Trophoblast cell (in vitro differentiated cells and primary cell): ENCODE data around the gene BPIFA2.
"Not testable (repeated sequence)": the region's sequence is repeated elsewhere in the genome, so short reads cannot be mapped to it uniquely, and the experiment has no call there.

Experiments used
- DNase-seq, 2 donors: peaks; one replicate each; pipeline ENCODE4 v3.0.0-alpha.2; 2016
- H2AFZ ChIP-seq: 2 replicates; pipeline ENCODE4 v1.6.1; 2013; ENCODE audit warnings: low read length, moderate library complexity, mild to moderate bottlenecking; ENCODE audit not compliant: insufficient read depth, poor library complexity
- H2AK5ac ChIP-seq: 2 replicates; pipeline ENCODE4 v1.6.1; 2013; ENCODE audit warnings: mild to moderate bottlenecking, low read length
- H2BK120ac ChIP-seq: 2 replicates; pipeline ENCODE4 v1.6.1; 2013; ENCODE audit warnings: low read length, mild to moderate bottlenecking, moderate library complexity; ENCODE audit not compliant: insufficient read depth, poor library complexity
- H2BK12ac ChIP-seq: 2 replicates; pipeline ENCODE4 v1.6.1; 2013; ENCODE audit warnings: mild to moderate bottlenecking, low read length, moderate library complexity
- H2BK5ac ChIP-seq: 2 replicates; pipeline ENCODE4 v1.6.1; 2013; ENCODE audit warnings: low read length, low read depth, moderate library complexity, mild to moderate bottlenecking; ENCODE audit not compliant: poor library complexity
- H3K14ac ChIP-seq: 2 replicates; pipeline ENCODE4 v1.6.1; 2013; ENCODE audit warnings: mild to moderate bottlenecking, low read length
- H3K18ac ChIP-seq: 2 replicates; pipeline ENCODE4 v1.6.1; 2013; ENCODE audit warnings: mild to moderate bottlenecking, low read length
- H3K23ac ChIP-seq: 2 replicates; pipeline ENCODE4 v1.6.1; 2013; ENCODE audit warnings: low read length
- H3K27ac ChIP-seq: 2 replicates; pipeline ENCODE4 v1.5.1; 2013; ENCODE audit warnings: low read depth, mild to moderate bottlenecking, inconsistent platforms, low read length, moderate library complexity
- H3K27me3 ChIP-seq: 2 replicates; pipeline ENCODE4 v1.6.1; 2013; ENCODE audit warnings: inconsistent platforms, mild to moderate bottlenecking, low read length, moderate library complexity; ENCODE audit not compliant: insufficient read depth
- H3K36me3 ChIP-seq, 2 experiments: 1 replicate in 1 of 2; 2 replicates in 1 of 2; pipeline ENCODE4 v1.6.1; 2013; ENCODE audit warnings: low read length in 2 of 2, mild to moderate bottlenecking in 2 of 2, moderate library complexity in 1 of 2; ENCODE audit not compliant: insufficient read depth in 2 of 2, control insufficient read depth in 1 of 2
- H3K4ac ChIP-seq: 2 replicates; pipeline ENCODE4 v1.6.1; 2013; ENCODE audit warnings: low read depth, mild to moderate bottlenecking, low read length, moderate library complexity
- H3K4me1 ChIP-seq, 2 experiments: 1 replicate in 1 of 2; 2 replicates in 1 of 2; pipeline ENCODE4 v1.6.1; 2013; ENCODE audit warnings: low read length in 2 of 2, mild to moderate bottlenecking in 2 of 2, moderate library complexity in 1 of 2; ENCODE audit not compliant: insufficient read depth in 2 of 2, control insufficient read depth in 1 of 2
- H3K4me2 ChIP-seq: 2 replicates; pipeline ENCODE4 v1.6.1; 2013; ENCODE audit warnings: inconsistent platforms, mild to moderate bottlenecking, low read length, moderate library complexity
- H3K4me3 ChIP-seq: 2 replicates; pipeline ENCODE4 v1.5.1; 2013; ENCODE audit warnings: mild to moderate bottlenecking, low read depth, low read length, inconsistent platforms
- H3K79me1 ChIP-seq: one replicate; pipeline ENCODE4 v1.6.1; 2013; ENCODE audit warnings: low read length
- H3K79me2 ChIP-seq: 2 replicates; pipeline ENCODE4 v1.6.1; 2013; ENCODE audit warnings: low read length, mild to moderate bottlenecking; ENCODE audit not compliant: control insufficient read depth, insufficient read depth, poor library complexity
- H3K9ac ChIP-seq: 2 replicates; pipeline ENCODE4 v1.6.1; 2013; ENCODE audit warnings: mild to moderate bottlenecking, low read length
- H3K9me3 ChIP-seq: 2 replicates; pipeline ENCODE4 v1.6.1; 2013; ENCODE audit warnings: low read depth, mild to moderate bottlenecking, control low read depth, inconsistent platforms, low read length; ENCODE audit not compliant: insufficient read depth
- H4K12ac ChIP-seq: 2 replicates; pipeline ENCODE4 v1.6.1; 2013; ENCODE audit warnings: low read depth, mild to moderate bottlenecking, low read length, moderate library complexity
- H4K8ac ChIP-seq: 2 replicates; pipeline ENCODE4 v1.6.1; 2013; ENCODE audit warnings: low read depth, mild to moderate bottlenecking, low read length, moderate library complexity
- H4K91ac ChIP-seq: one replicate; pipeline ENCODE4 v1.6.1; 2013; ENCODE audit warnings: low read depth, mild to moderate bottlenecking, low read length, moderate library complexity
- WGBS: extraction: QIAGEN DNeasy Blood & Tissue Kit; methylation state at CpG from one replicate; pipeline ENCODE4 v1.1.7; 2013; ENCODE audit warnings: missing lambda C conversion rate; ENCODE audit not compliant: insufficient read length, insufficient coverage; ENCODE audit errors: extremely low coverage; 5-methylcytosine and 5-hydroxymethylcytosine counted together

Gene BPIFA2

DNA sequence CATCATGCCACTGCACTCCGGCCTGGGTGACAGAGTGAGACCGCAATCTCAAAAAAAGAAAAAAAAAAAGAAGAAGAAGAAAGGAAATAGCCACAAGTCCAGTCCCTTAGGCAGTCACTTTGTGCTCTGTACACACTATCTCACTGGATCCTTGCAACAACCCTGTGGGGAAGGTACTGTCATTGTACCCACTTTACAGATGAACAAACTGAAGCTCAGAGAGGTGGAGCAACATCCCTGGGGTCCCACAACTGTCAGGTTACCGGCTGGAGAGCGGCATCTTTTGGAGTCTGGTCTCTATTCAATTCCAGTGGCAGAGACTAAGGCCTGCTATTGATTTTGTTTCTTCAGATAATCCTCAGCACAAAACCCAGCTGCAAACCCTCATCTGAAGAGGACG lies 12.2 kb downstream of the BPIFA2 start:
- H3K36me3 ChIP-seq, result no peaks in the 10 kb centered on the region
- no peaks in the 10 kb centered on the region for H3K79me1 ChIP-seq
- no peak overlapping the region for H3K9ac ChIP-seq
- H2BK5ac ChIP-seq, result no peak overlapping the region
- H3K79me2 ChIP-seq, result no peaks in the 10 kb centered on the region
- H3K23ac ChIP-seq, result no peak overlapping the region
- no peak overlapping the region for H2AK5ac ChIP-seq
- H3K4me3 ChIP-seq, result no peak overlapping the region
- H3K27me3 ChIP-seq, result no peaks in the 10 kb centered on the region
- no peak for DNase-seq
- H4K8ac ChIP-seq, result no peak overlapping the region
- H2BK120ac ChIP-seq, result no peak overlapping the region
- H4K12ac ChIP-seq, result no peak overlapping the region
- H3K4ac ChIP-seq, result no peak overlapping the region
- H3K4me1 ChIP-seq, result no peaks in the 10 kb centered on the region
- no peak overlapping the region for H4K91ac ChIP-seq
- H3K27ac ChIP-seq, result no peak overlapping the region
- H2AFZ ChIP-seq, result no peak overlapping the region
- WGBS, result no CpG with 5 or more reads among the region's 5 CpGs
- H3K4me2 ChIP-seq, result no peak overlapping the region
- H3K14ac ChIP-seq, result no peak overlapping the region
- H3K9me3 ChIP-seq, result peaks cover 2% of the 10 kb centered on the region
- H3K18ac ChIP-seq, result no peak overlapping the region
- no peak overlapping the region for H2BK12ac ChIP-seq

DNA sequence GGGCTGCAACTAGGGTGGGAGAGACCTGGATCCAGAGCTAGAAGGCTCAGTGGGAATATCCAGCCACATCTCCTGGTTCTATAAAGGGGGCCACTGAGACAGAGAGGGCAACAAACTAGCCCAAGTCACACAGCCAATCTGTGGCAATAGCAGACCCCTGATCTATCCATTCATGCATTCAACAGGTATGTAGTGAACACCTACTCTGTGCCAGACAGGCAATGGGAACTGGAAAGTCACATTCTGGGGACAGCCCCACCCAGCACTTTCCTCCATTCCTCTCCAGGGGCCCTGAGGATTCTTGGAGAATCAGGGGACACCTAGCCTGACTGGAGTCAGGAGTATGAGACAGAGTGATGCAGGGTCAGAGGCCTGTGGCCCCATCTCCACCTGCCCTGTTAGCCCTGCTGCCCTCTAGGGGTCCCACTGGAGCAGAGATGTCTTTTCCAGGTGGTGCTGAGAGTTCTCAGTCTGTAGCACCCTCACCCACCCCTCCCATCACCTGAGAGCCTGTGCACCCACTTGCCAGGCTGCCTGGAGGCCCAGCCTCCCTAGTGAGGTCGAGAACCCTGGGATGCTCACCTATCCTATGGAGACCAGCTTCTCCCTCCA lies 13.6 kb downstream of the BPIFA2 start:
- Histone ChIP-seq H3K23ac (no peak overlapping the region), H3K4ac (no peak overlapping the region), H3K9me3 (peaks cover 2% of the 10 kb centered on the region), H3K79me1 (no peaks in the 10 kb centered on the region), H4K91ac (no peak overlapping the region), H4K12ac (no peak overlapping the region), H3K18ac (no peak overlapping the region), H3K4me2 (no peak overlapping the region), H3K79me2 (no peaks in the 10 kb centered on the region), H3K27me3 (no peaks in the 10 kb centered on the region), H3K4me3 (no peak overlapping the region), H3K27ac (no peak overlapping the region), H2BK5ac (no peak overlapping the region), H3K9ac (peak overlapping the region; percentile 64), H2AK5ac (no peak overlapping the region), H2BK12ac (no peak overlapping the region), H2AFZ (no peak overlapping the region), H3K4me1 (no peaks in the 10 kb centered on the region), H2BK120ac (no peak overlapping the region), H3K14ac (no peak overlapping the region), H3K36me3 (no peaks in the 10 kb centered on the region), H4K8ac (no peak overlapping the region)
- WGBS, result no CpG with 5 or more reads among the region's 1 CpG
- DNase-seq, result no peak

DNA sequence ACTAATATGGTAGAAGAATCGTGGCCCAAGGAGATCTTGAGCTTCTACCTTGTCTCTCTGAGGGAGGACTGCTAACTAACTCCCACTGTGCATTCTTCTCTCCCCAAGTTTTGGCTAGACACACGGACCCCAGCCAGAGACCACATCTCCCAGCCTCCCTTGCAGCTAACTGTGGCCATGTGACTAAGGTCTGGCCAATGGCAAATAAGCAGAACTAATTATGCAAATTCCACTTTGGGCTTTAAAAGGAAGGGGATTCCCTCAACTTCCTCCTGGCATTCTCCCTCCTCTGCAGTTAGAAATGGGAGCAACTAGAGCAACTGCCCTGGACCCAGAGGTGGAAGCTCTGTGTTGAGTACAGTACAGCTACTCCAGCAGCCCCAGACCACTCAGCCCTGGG lies 15.4 kb downstream of the BPIFA2 start:
- Histone ChIP-seq H2AK5ac (no peak overlapping the region), H3K4me3 (no peak overlapping the region), H3K4ac (no peak overlapping the region), H3K27me3 (no peaks in the 10 kb centered on the region), H4K91ac (no peak overlapping the region), H3K9ac (no peak overlapping the region), H3K18ac (no peak overlapping the region), H3K4me1 (no peaks in the 10 kb centered on the region), H3K4me2 (no peak overlapping the region), H3K9me3 (peaks cover 2% of the 10 kb centered on the region), H3K27ac (no peak overlapping the region), H2BK12ac (no peak overlapping the region), H4K12ac (no peak overlapping the region), H2BK5ac (no peak overlapping the region), H2BK120ac (no peak overlapping the region), H4K8ac (no peak overlapping the region), H3K79me1 (no peaks in the 10 kb centered on the region), H3K36me3 (no peaks in the 10 kb centered on the region), H3K14ac (no peak overlapping the region), H2AFZ (no peak overlapping the region), H3K79me2 (no peaks in the 10 kb centered on the region), H3K23ac (no peak overlapping the region)
- no CpG with 5 or more reads among the region's 2 CpGs for WGBS
- no peak for DNase-seq

DNA sequence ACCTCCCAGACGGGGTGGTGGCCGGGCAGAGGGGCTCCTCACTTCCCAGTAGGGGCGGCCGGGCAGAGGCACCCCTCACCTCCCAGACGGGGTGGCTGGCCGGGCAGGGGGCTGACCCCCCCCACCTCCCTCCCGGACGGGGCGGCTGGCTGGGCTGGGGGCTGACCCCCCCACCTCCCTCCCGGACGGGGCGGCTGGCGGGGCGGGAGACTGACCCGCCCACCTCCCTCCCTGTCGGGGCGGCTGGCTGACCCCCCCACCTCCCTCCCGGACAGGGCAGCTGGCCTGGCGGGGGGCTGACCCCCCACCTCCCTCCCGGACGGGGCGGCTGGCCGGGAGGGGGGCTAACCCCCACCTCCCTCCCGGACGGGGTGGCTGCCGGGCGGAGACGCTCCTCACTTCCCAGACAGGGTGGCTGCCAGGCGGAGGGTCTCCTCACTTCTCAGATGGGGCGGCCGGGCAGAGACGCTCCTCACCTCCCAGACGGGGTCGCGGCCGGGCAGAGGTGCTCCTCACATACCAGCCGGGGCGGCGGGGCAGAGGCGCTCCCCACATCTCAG lies 17.2 kb downstream of the BPIFA2 start:
- not testable (repeated sequence) for H4K91ac ChIP-seq, H3K36me3 ChIP-seq, H3K9ac ChIP-seq, H2AFZ ChIP-seq, H2BK120ac ChIP-seq, H2AK5ac ChIP-seq, H3K4ac ChIP-seq, H3K9me3 ChIP-seq, H3K4me1 ChIP-seq, H3K79me1 ChIP-seq, H3K14ac ChIP-seq, H3K4me3 ChIP-seq, H3K27me3 ChIP-seq, H3K4me2 ChIP-seq, H4K8ac ChIP-seq, H4K12ac ChIP-seq, H3K23ac ChIP-seq, H2BK12ac ChIP-seq, H3K18ac ChIP-seq, H3K27ac ChIP-seq, H3K79me2 ChIP-seq, H2BK5ac ChIP-seq, DNase-seq
- WGBS, result no CpG with 5 or more reads among the region's 40 CpGs
